ENCODE results near the gene SRGAP2B.
"Not testable (repeated sequence)": the region's sequence is repeated elsewhere in the genome, so short reads cannot be mapped to it uniquely, and the experiment has no call there.

- not testable (repeated sequence) for TF ChIP-seq FOXM1 (IDR thresholded peaks at IDR 0.05; ENCODE audit: borderline replicate concordance); SUZ12 (IDR thresholded peaks at IDR 0.05); ZNF384 (IDR thresholded peaks at IDR 0.05); TARDBP (IDR thresholded peaks at IDR 0.05); ELF4 (IDR thresholded peaks at IDR 0.05); HDGF (IDR thresholded peaks at IDR 0.05; ENCODE audit: borderline replicate concordance); BHLHE40 (IDR thresholded peaks at IDR 0.05; ENCODE audit: borderline replicate concordance); FOXK2 (IDR thresholded peaks at IDR 0.05); FOXA1 (IDR thresholded peaks at IDR 0.05); PKNOX1 (IDR thresholded peaks at IDR 0.05)
Observed at GRCh38 chr1:144922785-144923184, 172.3 kb downstream of the SRGAP2B start.
